WTC11 (cell line): ENCODE data around the gene LPCAT4. TPM values are rescaled to one million over a fixed set of nuclear protein-coding genes. Genes with fewer than 3 reads are reported as not detected.
"Not testable (repeated sequence)": the region's sequence is repeated elsewhere in the genome, so short reads cannot be mapped to it uniquely, and the experiment has no call there.

ENCODE experiments used
- ATAC-seq: fragments of 200-7000 bp; cut with Tn5 transposase; 2 replicates; pipeline ENCODE4 v1.10.0; 2021; ENCODE audit warnings: mild to moderate bottlenecking, moderate library complexity
- CTCF ChIA-PET: fragments of 300-600 bp; sonication (Branson Sonifier 250); formaldehyde crosslinking; loops from one replicate; lab custom pipeline; 2021; ENCODE audit warnings: antibody characterized with exemption; lab: Charles Lee
- POLR2A ChIA-PET: fragments of 350-600 bp; sonication (Branson Sonifier 250); formaldehyde crosslinking; loops from one replicate; lab custom pipeline; 2021; ENCODE audit warnings: antibody characterized with exemption; lab: Charles Lee
- DNase-seq: peaks from one replicate; pipeline ENCODE4 v3.0.0; 2021; ENCODE audit warnings: low spot score
- H3K27ac Mint-ChIP-seq: 2 replicates; pipeline ENCODE4 v1.8.0; 2021; ENCODE audit warnings: mixed read lengths
- H3K27me3 Mint-ChIP-seq: 2 replicates; pipeline ENCODE4 v1.8.0; 2021; ENCODE audit warnings: low read depth, mild to moderate bottlenecking, moderate library complexity, mixed read lengths
- H3K36me3 Mint-ChIP-seq: 2 replicates; pipeline ENCODE4 v1.8.0; 2021; ENCODE audit warnings: mixed read lengths
- H3K4me1 Mint-ChIP-seq: 2 replicates; pipeline ENCODE4 v1.8.0; 2022; ENCODE audit warnings: mixed read lengths
- H3K4me3 Mint-ChIP-seq: 2 replicates; pipeline ENCODE4 v1.8.0; 2021; ENCODE audit warnings: mild to moderate bottlenecking, moderate library complexity, mixed read lengths
- H3K9me3 Mint-ChIP-seq: 2 replicates; pipeline ENCODE4 v1.8.0; 2021; ENCODE audit warnings: mixed read lengths
- ETV6 ChIP-seq: sonication (generic); formaldehyde crosslinking; IDR thresholded peaks from 2 replicates; pipeline ENCODE4 v1.8.1; 2022; ENCODE audit warnings: mild to moderate bottlenecking, missing genetic modification reagents
- FOXK1 ChIP-seq: sonication (generic); formaldehyde crosslinking; IDR thresholded peaks from 2 replicates; pipeline ENCODE4 v1.8.0; 2022; ENCODE audit warnings: mild to moderate bottlenecking, moderate library complexity, missing genetic modification reagents
- GTF2I ChIP-seq: fragments of 250-450 bp; sonication (Bioruptor Pico); conservative IDR thresholded peaks from 2 replicates; pipeline ENCODE4 v1.4.0; 2021; ENCODE audit warnings: mild to moderate bottlenecking
- PREB ChIP-seq: sonication (generic); formaldehyde crosslinking; IDR thresholded peaks from 2 replicates; pipeline ENCODE4 v1.8.1; 2022; ENCODE audit warnings: mild to moderate bottlenecking, missing genetic modification reagents, moderate library complexity, borderline replicate concordance
- RELA ChIP-seq: sonication (generic); formaldehyde crosslinking; IDR thresholded peaks from 2 replicates; pipeline ENCODE4 v1.8.1; 2022; ENCODE audit warnings: missing genetic modification reagents, mild to moderate bottlenecking, borderline replicate concordance
- SMAD3 ChIP-seq: sonication (generic); formaldehyde crosslinking; IDR thresholded peaks from 2 replicates; pipeline ENCODE4 v1.8.0; 2022; ENCODE audit warnings: missing genetic modification reagents, mild to moderate bottlenecking, borderline replicate concordance
- ZNF317 ChIP-seq: sonication (generic); formaldehyde crosslinking; IDR thresholded peaks from 2 replicates; pipeline ENCODE4 v1.8.1; 2023; ENCODE audit warnings: low read depth, mild to moderate bottlenecking, moderate library complexity, missing genetic modification reagents, borderline replicate concordance
- total RNA-seq: library from RNA; stranded (reverse); gene quantifications from 3 replicates; pipeline ENCODE4 v1.2.3, GENCODE V29; 2021
- TF ChIP-seq, protein P1 (sequence below): sonication (generic); formaldehyde crosslinking; IDR thresholded peaks from 2 replicates; pipeline ENCODE4 v1.8.1; 2022; ENCODE audit warnings: missing genetic modification reagents, borderline replicate concordance

The LPCAT4 gene
- total RNA-seq, 1 experiment from 2014 or later: 97.2 TPM

- TF ChIP-seq, protein P1, sequence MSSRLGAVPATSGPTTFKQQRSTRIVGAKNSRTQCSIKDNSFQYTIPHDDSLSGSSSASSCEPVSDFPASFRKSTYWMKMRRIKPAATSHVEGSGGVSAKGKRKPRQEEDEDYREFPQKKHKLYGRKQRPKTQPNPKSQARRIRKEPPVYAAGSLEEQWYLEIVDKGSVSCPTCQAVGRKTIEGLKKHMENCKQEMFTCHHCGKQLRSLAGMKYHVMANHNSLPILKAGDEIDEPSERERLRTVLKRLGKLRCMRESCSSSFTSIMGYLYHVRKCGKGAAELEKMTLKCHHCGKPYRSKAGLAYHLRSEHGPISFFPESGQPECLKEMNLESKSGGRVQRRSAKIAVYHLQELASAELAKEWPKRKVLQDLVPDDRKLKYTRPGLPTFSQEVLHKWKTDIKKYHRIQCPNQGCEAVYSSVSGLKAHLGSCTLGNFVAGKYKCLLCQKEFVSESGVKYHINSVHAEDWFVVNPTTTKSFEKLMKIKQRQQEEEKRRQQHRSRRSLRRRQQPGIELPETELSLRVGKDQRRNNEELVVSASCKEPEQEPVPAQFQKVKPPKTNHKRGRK: no peak
- TF ChIP-seq ETV6 (CRISPR knock-in tag): peak; percentile 81
- TF ChIP-seq GTF2I: 0 out of 2 replicates have a peak, but pooled peaks have one; percentile 15
- 0 out of 2 replicates have a peak, but pooled peaks have one; percentile 11 for TF ChIP-seq ZNF317
- TF ChIP-seq PREB: no peak
- TF ChIP-seq RELA (CRISPR knock-in tag): no peak
- peak; percentile 20; the same call in 1 of the 2 replicates for TF ChIP-seq SMAD3 (CRISPR knock-in tag)
- TF ChIP-seq FOXK1 (CRISPR knock-in tag): peak; percentile 27
Measured at GRCh38 chr15:34367101-34368081, at the start of gene LPCAT4 (continued).

DNA sequence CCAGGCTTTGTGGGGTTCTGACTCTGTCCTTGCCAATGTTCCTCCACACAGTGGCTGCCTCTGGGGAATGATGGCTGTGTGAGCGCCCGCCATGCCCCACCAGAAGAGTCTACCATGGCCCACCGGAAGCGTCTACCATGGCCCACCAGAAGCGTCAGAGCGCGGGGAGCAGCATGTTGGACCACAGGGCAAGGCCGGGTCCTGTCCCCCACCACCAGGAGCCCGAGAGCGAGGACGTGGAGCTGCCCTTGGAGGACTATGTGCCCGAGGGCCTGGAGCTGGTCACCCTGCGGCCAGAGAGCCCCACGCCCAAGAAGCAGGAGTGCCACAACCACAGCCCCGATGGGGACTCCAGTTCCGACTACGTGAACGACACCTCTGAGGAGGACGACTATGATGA, 42.5 kb upstream of the LPCAT4 start:
- ATAC-seq, H3K27ac Mint-ChIP-seq, DNase-seq, H3K36me3 Mint-ChIP-seq, H3K27me3 Mint-ChIP-seq, H3K9me3 Mint-ChIP-seq, POLR2A ChIA-PET, H3K4me1 Mint-ChIP-seq, H3K4me3 Mint-ChIP-seq, CTCF ChIA-PET: not testable (repeated sequence)

DNA sequence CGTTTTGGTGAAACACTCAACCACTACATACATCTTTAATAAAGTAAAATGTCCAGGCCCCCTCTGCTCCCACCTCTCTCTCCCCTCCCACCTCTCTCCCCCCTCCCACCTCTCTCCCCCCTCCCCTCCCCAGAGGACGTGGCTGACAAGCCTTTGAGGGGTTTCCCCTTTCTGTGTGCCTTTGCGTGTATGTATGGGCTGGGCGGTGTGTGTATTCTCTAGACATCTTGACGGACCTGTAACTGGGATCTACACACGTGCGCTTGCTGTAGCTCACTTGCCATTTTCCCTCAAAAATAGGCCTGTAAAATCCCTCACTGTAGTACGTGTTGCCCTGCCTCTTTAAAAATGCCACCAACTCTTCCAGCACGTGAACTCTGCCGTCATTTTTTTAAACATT, 42.0 kb upstream of the LPCAT4 start:
- POLR2A ChIA-PET, H3K4me3 Mint-ChIP-seq, H3K9me3 Mint-ChIP-seq, H3K36me3 Mint-ChIP-seq, H3K4me1 Mint-ChIP-seq, H3K27me3 Mint-ChIP-seq, DNase-seq, CTCF ChIA-PET, H3K27ac Mint-ChIP-seq, ATAC-seq: not testable (repeated sequence)

GRCh38 chr15:34403899-34404298, 36.9 kb upstream of the LPCAT4 start:
- H3K27ac Mint-ChIP-seq, H3K4me3 Mint-ChIP-seq, H3K27me3 Mint-ChIP-seq, ATAC-seq, H3K4me1 Mint-ChIP-seq, H3K36me3 Mint-ChIP-seq, DNase-seq, CTCF ChIA-PET, H3K9me3 Mint-ChIP-seq, POLR2A ChIA-PET: not testable (repeated sequence)

DNA sequence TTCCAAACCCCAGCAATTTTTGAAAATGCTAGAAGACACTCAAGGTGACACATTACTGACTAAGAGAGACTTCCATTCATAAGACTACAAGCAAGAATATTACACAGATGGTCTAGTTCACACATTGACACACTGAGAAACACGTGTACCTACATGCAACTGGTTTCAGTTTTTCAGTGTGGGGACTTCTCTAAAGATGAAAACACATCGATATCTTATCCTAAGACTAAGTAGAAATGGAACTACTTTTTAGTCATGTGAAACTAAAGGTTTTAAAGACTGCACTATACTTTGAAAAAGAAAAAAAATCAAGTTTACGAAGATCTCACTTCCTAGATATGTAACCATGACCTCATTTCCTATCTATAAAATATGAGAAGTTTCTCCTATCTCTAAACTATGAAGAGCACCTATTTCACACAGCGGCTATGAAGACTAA, 36.2 kb upstream of the LPCAT4 start:
- H3K27me3 Mint-ChIP-seq, POLR2A ChIA-PET, H3K27ac Mint-ChIP-seq, CTCF ChIA-PET, ATAC-seq, DNase-seq, H3K9me3 Mint-ChIP-seq, H3K4me1 Mint-ChIP-seq, H3K4me3 Mint-ChIP-seq, H3K36me3 Mint-ChIP-seq: not testable (repeated sequence)

DNA sequence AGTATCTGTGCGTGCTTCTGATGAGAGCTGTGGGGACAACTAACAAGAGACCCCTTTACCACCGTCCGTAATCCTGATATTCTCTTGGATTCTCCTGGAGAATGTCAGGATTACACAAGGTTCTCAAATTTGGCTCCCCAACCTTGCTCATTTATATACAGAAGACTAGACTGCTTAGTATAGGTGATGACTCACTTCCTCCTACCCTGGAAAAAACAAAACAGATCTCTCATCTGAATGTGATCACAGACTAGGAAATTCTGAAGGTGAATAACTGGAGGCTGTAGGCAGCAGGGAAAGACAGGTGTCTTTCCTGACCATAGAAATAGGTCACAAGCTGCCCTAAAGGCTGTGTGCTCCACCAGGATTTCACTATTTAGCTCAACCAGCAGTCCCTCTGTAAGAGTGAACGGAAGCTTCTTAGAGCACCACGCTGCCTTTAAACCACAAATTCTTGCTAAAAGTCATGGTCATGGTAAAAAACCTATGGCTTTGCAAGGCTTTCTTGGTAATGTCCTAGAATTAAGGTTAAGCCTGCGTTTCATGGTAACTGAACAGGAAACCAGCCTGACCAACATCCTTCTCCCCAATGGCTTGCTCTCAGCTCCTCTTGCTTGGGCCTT, 30.8 kb upstream of the LPCAT4 start:
- H3K4me1 Mint-ChIP-seq, H3K9me3 Mint-ChIP-seq, H3K27ac Mint-ChIP-seq: not testable (repeated sequence)

GRCh38 chr15:34392981-34393380, 26.0 kb upstream of the LPCAT4 start:
- H3K9me3 Mint-ChIP-seq, DNase-seq, H3K4me3 Mint-ChIP-seq, ATAC-seq, H3K27me3 Mint-ChIP-seq, H3K4me1 Mint-ChIP-seq, H3K27ac Mint-ChIP-seq, POLR2A ChIA-PET, H3K36me3 Mint-ChIP-seq, CTCF ChIA-PET: not testable (repeated sequence)

More for the DNA sequence above, 30.8 kb upstream of the LPCAT4 start:
- ATAC-seq, H3K4me3 Mint-ChIP-seq, POLR2A ChIA-PET, H3K27me3 Mint-ChIP-seq, H3K36me3 Mint-ChIP-seq, DNase-seq, CTCF ChIA-PET: not testable (repeated sequence)

DNA sequence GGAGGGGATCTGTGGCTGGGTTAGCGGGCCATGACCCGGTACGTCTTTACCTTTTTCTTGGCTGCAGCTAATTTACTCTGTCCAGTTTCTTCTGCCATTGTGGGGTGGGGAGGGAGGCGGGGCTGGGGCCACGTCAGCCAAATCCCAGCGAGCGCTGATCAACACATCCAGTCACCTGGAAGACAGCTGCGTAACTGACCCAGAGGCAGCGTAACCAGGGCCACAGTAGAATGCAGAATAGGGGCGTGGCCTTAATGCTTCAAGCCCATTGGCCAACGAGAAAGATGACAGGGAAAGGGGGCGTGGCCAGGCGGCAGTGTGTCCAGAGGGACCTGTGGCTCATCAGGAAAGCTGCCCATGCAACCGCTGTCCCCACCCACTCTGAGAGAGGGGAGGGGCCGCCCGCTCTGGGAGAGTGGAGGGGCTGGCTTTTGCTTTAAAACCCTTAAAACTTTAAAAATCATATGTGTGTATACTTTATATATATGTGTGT, 22.6 kb upstream of the LPCAT4 start:
- DNase-seq, H3K9me3 Mint-ChIP-seq, H3K36me3 Mint-ChIP-seq, H3K27me3 Mint-ChIP-seq, H3K27ac Mint-ChIP-seq, H3K4me3 Mint-ChIP-seq, POLR2A ChIA-PET, CTCF ChIA-PET, H3K4me1 Mint-ChIP-seq: not testable (repeated sequence)
- peak; percentile 93 for ATAC-seq

DNA sequence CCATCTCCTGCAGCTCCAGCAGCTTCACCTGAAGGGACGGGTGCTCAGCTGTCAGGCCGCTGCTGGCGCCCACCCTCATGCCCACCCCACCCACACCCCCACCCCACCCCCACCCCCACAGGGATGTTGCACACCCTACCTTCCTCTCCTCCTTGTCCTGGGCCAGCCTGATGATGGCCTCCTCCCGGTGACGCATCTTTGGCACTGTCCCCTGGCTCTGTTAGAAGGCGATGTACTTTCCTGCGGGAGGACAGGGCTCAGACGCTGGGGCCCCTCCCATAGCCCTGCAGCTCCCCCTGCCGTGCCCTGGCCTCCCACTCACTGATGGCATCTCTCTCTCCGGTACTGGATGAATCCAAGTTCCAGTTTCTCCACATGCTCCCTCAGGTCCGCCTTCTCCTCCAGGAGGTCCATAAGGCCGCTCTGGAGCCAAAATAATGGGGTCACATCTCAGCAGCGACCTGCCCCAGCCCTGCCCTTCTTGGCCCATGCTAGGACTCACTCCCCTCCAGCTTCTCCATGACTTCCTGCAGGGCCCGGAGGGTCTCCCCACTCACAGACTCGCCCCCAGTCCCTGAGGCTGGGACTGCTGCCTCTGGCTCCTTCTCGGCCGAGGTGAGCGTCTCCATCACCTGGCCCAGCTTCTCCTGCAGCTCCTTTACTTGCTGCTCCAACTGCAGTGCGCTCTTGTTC, 15.0 kb upstream of the LPCAT4 start:
- H3K27ac Mint-ChIP-seq, CTCF ChIA-PET, H3K36me3 Mint-ChIP-seq, ATAC-seq, POLR2A ChIA-PET, H3K9me3 Mint-ChIP-seq, H3K4me1 Mint-ChIP-seq, DNase-seq, H3K4me3 Mint-ChIP-seq: not testable (repeated sequence)
- H3K27me3 Mint-ChIP-seq: peaks cover 17% of the 10 kb centered on the region
